COLO668 (cell line): ENCODE data around the gene CFAP74.
A peak's percentile ranks its signal among the peaks of the same experiment; 100 is the strongest.

ENCODE experiments used
- DNase-seq: peaks from one replicate; lab custom pipeline; 2025; ENCODE audit not compliant: unreplicated experiment; lab: John Stamatoyannopoulos, UW

Gene CFAP74

GRCh38 chr1:1971017-1971416 is 32.6 kb downstream of the CFAP74 start:
- no peak for DNase-seq

GRCh38 chr1:1969953-1970716 is 33.5 kb downstream of the CFAP74 start:
- DNase-seq, result no peak

- DNase-seq, result no peak
These were observed 34.1 kb downstream of the CFAP74 start for GRCh38 chr1:1969505-1969900.

- no peak for DNase-seq
These were observed 34.6 kb downstream of the CFAP74 start for GRCh38 chr1:1968767-1969504.

- DNase-seq, result no peak
These were observed 35.7 kb downstream of the CFAP74 start for GRCh38 chr1:1967879-1968278.

GRCh38 chr1:1967151-1967550 is 36.4 kb downstream of the CFAP74 start:
- no peak for DNase-seq

- no peak for DNase-seq
These were observed 37.4 kb downstream of the CFAP74 start for GRCh38 chr1:1966071-1966740.

GRCh38 chr1:1965546-1965945 is 38.0 kb downstream of the CFAP74 start:
- no peak for DNase-seq

GRCh38 chr1:1964811-1965210 is 38.8 kb downstream of the CFAP74 start:
- no peak for DNase-seq

- no peak for DNase-seq
These were observed 40.0 kb downstream of the CFAP74 start for GRCh38 chr1:1963570-1963969.

- no peak for DNase-seq
These were observed 40.8 kb downstream of the CFAP74 start for GRCh38 chr1:1962752-1963151.

GRCh38 chr1:1960480-1961196 is 42.9 kb downstream of the CFAP74 start:
- DNase-seq, result no peak

- DNase-seq, result peak; percentile 92
These were observed 43.6 kb downstream of the CFAP74 start for GRCh38 chr1:1959840-1960479.

- no peak for DNase-seq
These were observed 44.1 kb downstream of the CFAP74 start for GRCh38 chr1:1959459-1959839.

- DNase-seq, result no peak
These were observed 45.5 kb downstream of the CFAP74 start for GRCh38 chr1:1958071-1958541.

- DNase-seq, result no peak
These were observed 46.0 kb downstream of the CFAP74 start for GRCh38 chr1:1957533-1957961.

GRCh38 chr1:1956586-1957532 is 46.7 kb downstream of the CFAP74 start:
- no peak for DNase-seq

- DNase-seq, result peak; percentile 43
These were observed 47.5 kb downstream of the CFAP74 start for GRCh38 chr1:1956101-1956500.

GRCh38 chr1:1955621-1956094 is 47.9 kb downstream of the CFAP74 start:
- no peak for DNase-seq
